Vagina (tissue), 2 donors: ENCODE data around the gene YIPF1.

Experiments
- POLR2AphosphoS5 ChIP-seq, 2 donors: sonication (generic); formaldehyde crosslinking; IDR thresholded peaks; one replicate each; pipeline ENCODE4 v1.9.0; 2017; ENCODE audit warnings: antibody characterized with exemption in 2 of 2, mild to moderate bottlenecking in 2 of 2, low read depth in 1 of 2; ENCODE audit not compliant: insufficient read depth in 1 of 2
- TF ChIP-seq, protein P1 (sequence below), 3 experiments: fragments of 450-650 bp in 2 of 3; fragments of 200-600 bp in 1 of 3; sonication (generic) in 1 of 3; IDR thresholded peaks; one replicate each; pipeline ENCODE4 v1.5.1; 2017 to 2019; ENCODE audit warnings: antibody characterized with exemption in 3 of 3, mild to moderate bottlenecking in 2 of 3, moderate library complexity in 2 of 3

DNA sequence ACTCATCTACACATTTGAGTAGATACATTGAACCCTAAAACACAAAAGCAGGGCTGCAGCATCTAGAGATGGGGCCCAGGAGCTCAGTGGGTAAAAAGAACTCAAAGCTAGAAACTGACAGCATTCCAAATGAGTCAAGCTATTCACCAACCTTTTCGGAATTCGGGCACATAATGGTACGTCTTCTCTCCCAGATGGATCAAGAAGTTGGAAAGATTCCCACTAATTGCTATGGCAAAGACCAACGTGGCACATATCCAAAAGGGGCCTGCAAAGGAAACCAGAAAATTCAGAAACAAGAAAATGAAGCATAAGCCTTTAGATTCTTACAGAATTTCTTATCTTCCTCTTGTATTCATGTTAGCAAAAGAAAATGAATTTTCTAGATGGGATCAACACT, 18.4 kb downstream of the YIPF1 start:
- TF ChIP-seq, protein P1, sequence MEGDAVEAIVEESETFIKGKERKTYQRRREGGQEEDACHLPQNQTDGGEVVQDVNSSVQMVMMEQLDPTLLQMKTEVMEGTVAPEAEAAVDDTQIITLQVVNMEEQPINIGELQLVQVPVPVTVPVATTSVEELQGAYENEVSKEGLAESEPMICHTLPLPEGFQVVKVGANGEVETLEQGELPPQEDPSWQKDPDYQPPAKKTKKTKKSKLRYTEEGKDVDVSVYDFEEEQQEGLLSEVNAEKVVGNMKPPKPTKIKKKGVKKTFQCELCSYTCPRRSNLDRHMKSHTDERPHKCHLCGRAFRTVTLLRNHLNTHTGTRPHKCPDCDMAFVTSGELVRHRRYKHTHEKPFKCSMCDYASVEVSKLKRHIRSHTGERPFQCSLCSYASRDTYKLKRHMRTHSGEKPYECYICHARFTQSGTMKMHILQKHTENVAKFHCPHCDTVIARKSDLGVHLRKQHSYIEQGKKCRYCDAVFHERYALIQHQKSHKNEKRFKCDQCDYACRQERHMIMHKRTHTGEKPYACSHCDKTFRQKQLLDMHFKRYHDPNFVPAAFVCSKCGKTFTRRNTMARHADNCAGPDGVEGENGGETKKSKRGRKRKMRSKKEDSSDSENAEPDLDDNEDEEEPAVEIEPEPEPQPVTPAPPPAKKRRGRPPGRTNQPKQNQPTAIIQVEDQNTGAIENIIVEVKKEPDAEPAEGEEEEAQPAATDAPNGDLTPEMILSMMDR (IDR thresholded peaks at IDR 0.05), result no peak
- TF ChIP-seq POLR2AphosphoS5 (IDR thresholded peaks at IDR 0.05; ENCODE audit: insufficient read depth in 1 of 2, low read depth in 1 of 2), result no peak
